ENCODE measurements around the gene RGS5.
A peak's percentile ranks its signal among the peaks of the same experiment; 100 is the strongest.

Gene RGS5

GRCh38 chr1:163170975-163171676, 31.6 kb downstream of the RGS5 start:
- H3K79me2 ChIP-seq (ENCODE audit: control insufficient read depth, low read length), result no peaks in the 10 kb centered on the region
- H4K20me1 ChIP-seq (ENCODE audit: control insufficient read depth, insufficient read depth, low read depth, low read length), result no peaks in the 10 kb centered on the region
- no peaks in the 10 kb centered on the region for H3K36me3 ChIP-seq (ENCODE audit: control insufficient read depth, low read length)
- H3K27ac ChIP-seq (ENCODE audit: low read depth, low read length), result no peak overlapping the region
- H3K9me3 ChIP-seq (ENCODE audit: control insufficient read depth, insufficient read depth, low read length), result no peaks in the 10 kb centered on the region
- H3F3A ChIP-seq (ENCODE audit: control insufficient read depth, insufficient read depth), result no peaks in the 10 kb centered on the region
- H3K4me2 ChIP-seq (ENCODE audit: low read length), result no peak overlapping the region
- no peaks in the 10 kb centered on the region for H3K9me2 ChIP-seq (replicated peaks; ENCODE audit: control insufficient read depth, low read length)
- no peaks in the 10 kb centered on the region for H3K27me3 ChIP-seq (ENCODE audit: control insufficient read depth, low read length)
- TF ChIP-seq CTCF (IDR thresholded peaks at IDR 0.05; ENCODE audit: low read depth, low read length, poor library complexity, severe bottlenecking) (peak; percentile 36), EZH2phosphoT487 (IDR thresholded peaks at IDR 0.05; ENCODE audit: borderline replicate concordance, low read length) (no peak)
- peaks cover 7% of the 10 kb centered on the region for H3K4me1 ChIP-seq (ENCODE audit: control insufficient read depth, low read length)
- no peak overlapping the region for H3K4me3 ChIP-seq (ENCODE audit: low read length)

GRCh38 chr1:163170331-163170730, 32.4 kb downstream of the RGS5 start:
- Histone ChIP-seq H3K36me3 (ENCODE audit: control insufficient read depth, low read length) (no peaks in the 10 kb centered on the region), H3K9me3 (ENCODE audit: control insufficient read depth, insufficient read depth, low read length) (no peaks in the 10 kb centered on the region), H3K4me2 (ENCODE audit: low read length) (no peak overlapping the region), H3K4me3 (ENCODE audit: low read length) (no peak overlapping the region), H3K27ac (ENCODE audit: low read depth, low read length) (no peak overlapping the region), H3K79me2 (ENCODE audit: control insufficient read depth, low read length) (no peaks in the 10 kb centered on the region), H4K20me1 (ENCODE audit: control insufficient read depth, insufficient read depth, low read depth, low read length) (no peaks in the 10 kb centered on the region), H3K27me3 (ENCODE audit: control insufficient read depth, low read length) (no peaks in the 10 kb centered on the region), H3K4me1 (ENCODE audit: control insufficient read depth, low read length) (peaks cover 7% of the 10 kb centered on the region), H3K9me2 (replicated peaks; ENCODE audit: control insufficient read depth, low read length) (no peaks in the 10 kb centered on the region), H3F3A (ENCODE audit: control insufficient read depth, insufficient read depth) (no peaks in the 10 kb centered on the region)
- TF ChIP-seq CTCF (IDR thresholded peaks at IDR 0.05; ENCODE audit: low read depth, low read length, poor library complexity, severe bottlenecking) (no peak), EZH2phosphoT487 (IDR thresholded peaks at IDR 0.05; ENCODE audit: borderline replicate concordance, low read length) (no peak)

- H3K4me2 ChIP-seq (ENCODE audit: low read length), result no peak overlapping the region
- peaks cover 7% of the 10 kb centered on the region for H3K4me1 ChIP-seq (ENCODE audit: control insufficient read depth, low read length)
- no peak overlapping the region for H3K4me3 ChIP-seq (ENCODE audit: low read length)
- H3F3A ChIP-seq (ENCODE audit: control insufficient read depth, insufficient read depth), result no peaks in the 10 kb centered on the region
- no peaks in the 10 kb centered on the region for H4K20me1 ChIP-seq (ENCODE audit: control insufficient read depth, insufficient read depth, low read depth, low read length)
- TF ChIP-seq CTCF (IDR thresholded peaks at IDR 0.05; ENCODE audit: low read depth, low read length, poor library complexity, severe bottlenecking) (no peak), EZH2phosphoT487 (IDR thresholded peaks at IDR 0.05; ENCODE audit: borderline replicate concordance, low read length) (no peak)
- H3K36me3 ChIP-seq (ENCODE audit: control insufficient read depth, low read length), result no peaks in the 10 kb centered on the region
- no peaks in the 10 kb centered on the region for H3K79me2 ChIP-seq (ENCODE audit: control insufficient read depth, low read length)
- no peaks in the 10 kb centered on the region for H3K9me2 ChIP-seq (replicated peaks; ENCODE audit: control insufficient read depth, low read length)
- H3K9me3 ChIP-seq (ENCODE audit: control insufficient read depth, insufficient read depth, low read length), result no peaks in the 10 kb centered on the region
- H3K27ac ChIP-seq (ENCODE audit: low read depth, low read length), result no peak overlapping the region
- H3K27me3 ChIP-seq (ENCODE audit: control insufficient read depth, low read length), result no peaks in the 10 kb centered on the region
Observed at GRCh38 chr1:163169553-163169952, 33.2 kb downstream of the RGS5 start.
